Esophagus (tissue), 2 donors: Measurements from ENCODE around the gene TTC39C. TPM values are rescaled to one million over a fixed set of nuclear protein-coding genes. Genes with fewer than 3 reads are reported as not detected.
"Not testable (repeated sequence)": the region's sequence is repeated elsewhere in the genome, so short reads cannot be mapped to it uniquely, and the experiment has no call there.

Experiments used
- H3K27ac ChIP-seq, 2 donors: one replicate each; pipeline ENCODE4 v1.5.1; 2013; ENCODE audit warnings: low read depth in 2 of 2, mild to moderate bottlenecking in 2 of 2, inconsistent platforms in 1 of 2, low read length in 1 of 2, moderate library complexity in 1 of 2
- H3K27me3 ChIP-seq, 2 donors: one replicate each; pipeline ENCODE4 v1.6.1; 2013; ENCODE audit warnings: low read length in 2 of 2, control low read depth in 1 of 2, mild to moderate bottlenecking in 1 of 2; ENCODE audit not compliant: insufficient read depth in 2 of 2, control insufficient read depth in 1 of 2
- H3K36me3 ChIP-seq, 2 donors: one replicate each; pipeline ENCODE4 v1.6.1; 2013; ENCODE audit warnings: low read length in 1 of 2; ENCODE audit not compliant: control insufficient read depth in 2 of 2, insufficient read depth in 2 of 2
- H3K4me1 ChIP-seq, 2 donors: one replicate each; pipeline ENCODE4 v1.6.1; 2013; ENCODE audit warnings: low read length in 1 of 2; ENCODE audit not compliant: control insufficient read depth in 2 of 2, insufficient read depth in 2 of 2
- H3K4me3 ChIP-seq, 2 donors: one replicate each; pipeline ENCODE4 v1.5.1; 2013; ENCODE audit warnings: low read length in 2 of 2, mild to moderate bottlenecking in 2 of 2, low read depth in 1 of 2, moderate library complexity in 1 of 2
- H3K9me3 ChIP-seq, 2 donors: one replicate each; pipeline ENCODE4 v1.6.1; 2013; ENCODE audit warnings: mild to moderate bottlenecking in 2 of 2, low read depth in 1 of 2, low read length in 1 of 2, moderate library complexity in 1 of 2; ENCODE audit not compliant: control insufficient read depth in 2 of 2, insufficient read depth in 1 of 2
- WGBS, 2 donors: extraction: QIAGEN DNeasy Blood & Tissue Kit; methylation state at CpG; one replicate each; pipeline ENCODE4 v1.1.7; 2013; 5-methylcytosine and 5-hydroxymethylcytosine counted together
- polyA plus RNA-seq, 2 donors: library from polyadenylated mRNA; stranded (reverse); fragments of 200-250 nt; gene quantifications; one replicate each; pipeline ENCODE4 v1.2.3, GENCODE V29; 2013
- donor health status: healthy with polysubstance abuse.
- donor health status: Bipolar disorder and iron deficiency.

Gene TTC39C
- polyA plus RNA-seq, 2 donors, result 8.5 to 11.2 TPM

DNA sequence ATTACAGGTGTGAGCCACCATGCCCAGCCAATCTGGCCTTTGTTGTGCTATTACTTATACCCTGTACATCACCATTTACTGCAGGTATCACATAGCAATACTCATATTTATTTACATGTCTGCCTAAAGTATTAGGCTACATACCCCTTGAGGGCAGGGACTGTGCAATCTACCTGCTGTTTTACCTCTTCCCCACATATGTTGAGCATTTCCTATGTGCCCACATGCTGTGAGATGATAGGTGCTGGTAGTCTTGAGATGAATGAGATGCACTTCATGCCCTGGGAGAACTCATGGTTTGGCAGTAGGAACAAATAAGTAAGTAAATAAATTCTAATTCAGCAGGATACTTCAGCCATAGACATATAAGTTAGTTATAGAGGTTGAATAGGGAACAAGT is 59.2 kb downstream of the TTC39C start:
- Histone ChIP-seq H3K27ac (no peak overlapping the region), H3K36me3 (no peaks in the 10 kb centered on the region), H3K9me3 (no peaks in the 10 kb centered on the region), H3K4me3 (no peak overlapping the region), H3K4me1 (peaks cover 0 to 2% of the 10 kb centered on the region in 2 donors), H3K27me3 (no peaks in the 10 kb centered on the region)

DNA sequence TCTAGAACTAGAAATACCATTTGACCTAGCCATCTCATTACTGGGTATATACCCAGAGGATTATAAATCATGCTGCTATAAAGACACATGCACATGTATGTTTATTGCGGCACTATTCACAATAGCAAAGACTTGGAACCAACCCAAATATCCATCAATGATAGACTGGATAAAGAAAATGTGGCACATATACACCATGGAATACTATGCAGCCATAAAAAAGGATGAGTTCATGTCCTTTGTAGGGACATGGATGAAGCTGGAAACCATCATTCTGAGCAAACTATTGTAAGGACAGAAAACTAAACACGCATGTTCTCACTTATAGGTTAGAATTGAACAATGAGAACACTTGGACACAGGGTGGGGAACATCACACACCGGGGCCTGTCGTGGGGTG is 60.2 kb downstream of the TTC39C start:
- not testable (repeated sequence) for H3K36me3 ChIP-seq, H3K4me3 ChIP-seq, H3K4me1 ChIP-seq, H3K27ac ChIP-seq, H3K9me3 ChIP-seq, H3K27me3 ChIP-seq
- 99% methylated on average over 3 of the region's 4 CpGs for WGBS, 2 donors

DNA sequence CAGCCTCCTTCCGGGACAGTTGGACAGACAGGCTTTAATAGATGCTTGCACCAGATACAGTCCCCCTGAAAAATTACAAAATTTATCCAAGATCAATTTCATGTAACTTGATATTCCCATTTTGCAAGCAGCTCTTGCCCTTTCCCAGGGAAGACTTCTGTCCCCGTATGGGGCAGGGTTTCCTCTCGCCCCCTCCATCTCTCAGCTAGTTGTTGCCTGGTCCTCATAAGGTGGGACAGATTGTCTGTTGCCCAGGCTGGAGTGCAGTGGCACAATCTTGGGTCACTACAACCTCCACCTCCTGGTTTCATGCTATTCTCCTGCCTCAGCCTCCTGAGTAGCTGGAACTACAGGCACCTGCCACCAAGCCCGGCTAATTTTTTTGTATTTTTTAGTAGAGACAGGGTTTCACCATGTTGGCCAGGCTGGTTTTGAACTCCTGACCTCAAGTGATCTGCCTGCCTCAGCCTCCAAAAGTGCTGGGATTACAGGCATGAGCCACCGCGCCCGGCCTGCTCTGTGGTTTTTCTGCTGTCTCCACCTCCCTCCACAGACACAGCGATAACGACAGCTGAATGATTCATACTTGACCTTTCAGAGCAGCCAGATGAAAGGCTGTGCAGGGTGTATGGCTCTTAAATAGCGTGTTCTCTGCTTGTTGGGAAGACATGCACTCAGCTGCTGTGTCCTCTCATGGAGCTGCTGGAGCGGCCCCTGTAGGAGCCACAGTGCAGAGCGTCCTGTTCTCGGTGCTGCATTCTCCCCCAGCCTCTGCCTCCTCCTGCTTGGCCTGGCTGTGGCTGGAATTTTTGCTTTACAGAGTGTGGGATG is 61.4 kb downstream of the TTC39C start:
- no peaks in the 10 kb centered on the region for H3K9me3 ChIP-seq

DNA sequence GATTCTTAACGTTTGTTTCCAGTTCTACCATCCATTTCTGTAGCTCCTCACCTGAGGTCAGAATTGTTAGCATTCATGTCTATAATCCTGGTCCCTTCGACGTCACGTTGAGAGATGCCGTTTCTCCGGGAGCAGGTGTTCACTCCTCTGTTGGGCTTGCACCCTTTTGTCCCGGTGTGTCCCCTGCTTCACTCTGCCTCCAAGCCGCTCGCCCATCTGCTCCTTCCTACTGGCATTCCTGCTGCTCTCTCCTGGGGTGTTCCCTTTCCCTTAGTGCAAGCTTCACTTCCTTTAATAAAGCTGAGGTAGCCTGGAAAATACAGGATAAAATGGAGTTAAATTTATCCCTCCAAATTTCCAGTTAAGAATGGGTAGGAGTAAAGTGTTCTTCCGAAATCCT is 62.4 kb downstream of the TTC39C start:
- no peaks in the 10 kb centered on the region for H3K9me3 ChIP-seq
- H3K4me3 ChIP-seq, result no peak overlapping the region
- H3K4me1 ChIP-seq, result peaks cover 0 to 2% of the 10 kb centered on the region in 2 donors
- H3K27me3 ChIP-seq, result no peaks in the 10 kb centered on the region
- H3K36me3 ChIP-seq, result no peaks in the 10 kb centered on the region
- H3K27ac ChIP-seq, result no peak overlapping the region
- WGBS, 2 donors, result 91 to 92% methylated on average over 10 of the region's 10 CpGs

More for the DNA sequence above, 61.4 kb downstream of the TTC39C start:
- H3K27ac ChIP-seq, result peak overlapping the region in 1 of 2 donors; percentile 44
- peaks cover 0 to 2% of the 10 kb centered on the region in 2 donors for H3K4me1 ChIP-seq
- 58% methylated on average over 13 of the region's 13 CpGs for WGBS, 2 donors
- H3K27me3 ChIP-seq, result no peaks in the 10 kb centered on the region
- H3K4me3 ChIP-seq, result no peak overlapping the region
- H3K36me3 ChIP-seq, result no peaks in the 10 kb centered on the region

DNA sequence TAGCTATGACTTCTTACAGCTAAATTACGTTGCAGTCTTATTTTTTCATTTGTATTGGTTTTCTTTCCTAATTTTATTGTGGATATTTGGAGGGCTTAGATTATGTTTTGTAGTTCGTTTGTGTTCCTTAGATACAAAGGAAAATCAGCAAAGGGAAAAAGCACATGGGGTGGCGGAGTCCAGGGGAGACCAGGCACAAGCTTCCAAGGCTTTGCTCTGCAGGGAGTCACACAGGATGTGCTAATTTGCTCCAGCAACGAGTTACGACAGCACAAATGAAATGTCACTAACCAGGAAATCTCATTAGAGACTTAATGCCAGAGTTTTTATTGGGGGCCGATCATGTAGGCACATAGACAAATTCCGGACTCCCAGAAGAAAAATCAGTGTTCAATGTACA is 63.8 kb downstream of the TTC39C start:
- H3K27ac ChIP-seq, result no peak overlapping the region
- H3K27me3 ChIP-seq, result no peaks in the 10 kb centered on the region
- H3K4me3 ChIP-seq, result no peak overlapping the region
- H3K4me1 ChIP-seq, result peaks cover 0 to 2% of the 10 kb centered on the region in 2 donors
- no peaks in the 10 kb centered on the region for H3K9me3 ChIP-seq
- no peaks in the 10 kb centered on the region for H3K36me3 ChIP-seq
- WGBS, 2 donors, result 84 to 89% methylated on average over 7 of the region's 7 CpGs

DNA sequence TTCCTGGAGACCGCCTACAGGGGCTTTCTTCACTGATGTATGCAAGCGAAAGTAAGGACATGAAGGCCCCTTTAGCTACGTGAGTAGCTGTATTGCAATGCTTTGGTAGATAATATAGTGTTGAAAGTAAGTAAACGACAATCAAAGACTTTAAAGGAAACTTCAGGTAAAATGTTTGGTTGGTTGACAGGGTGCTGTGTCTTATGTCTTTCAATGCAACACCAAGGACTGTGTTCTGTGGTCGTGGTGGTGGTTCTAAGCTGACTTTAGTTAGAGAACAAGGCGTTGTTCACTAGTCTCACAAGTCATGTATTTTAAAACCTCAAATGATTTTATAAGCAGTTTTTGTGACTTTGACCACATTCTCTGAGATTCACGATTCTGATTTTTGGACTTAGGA is 66.3 kb downstream of the TTC39C start:
- no peak overlapping the region for H3K27ac ChIP-seq
- H3K4me1 ChIP-seq, result peaks cover 0 to under 1% of the 10 kb centered on the region in 2 donors
- H3K4me3 ChIP-seq, result no peak overlapping the region
- H3K9me3 ChIP-seq, result no peaks in the 10 kb centered on the region
- no peaks in the 10 kb centered on the region for H3K36me3 ChIP-seq
- H3K27me3 ChIP-seq, result no peaks in the 10 kb centered on the region
- WGBS, 2 donors, result 90% methylated on average over 7 of the region's 7 CpGs

DNA sequence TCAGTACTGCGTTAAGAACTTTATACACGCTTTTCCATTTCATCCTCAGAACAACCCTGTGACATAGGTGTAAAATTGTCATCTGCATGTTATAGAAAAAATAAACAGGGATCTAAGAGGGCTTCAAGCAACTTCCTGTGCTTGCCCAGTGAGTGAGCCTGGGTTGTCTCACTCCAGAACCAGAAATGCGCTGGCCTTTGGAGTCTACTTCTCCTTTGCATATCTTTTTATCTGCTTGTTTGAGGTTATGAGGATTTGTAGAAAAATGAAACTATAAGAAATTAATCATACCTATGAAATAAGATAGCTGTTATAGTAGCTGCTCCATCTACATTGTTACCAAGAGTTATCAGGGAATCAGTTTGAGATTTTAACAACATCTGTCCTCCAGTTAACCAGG is 69.0 kb downstream of the TTC39C start:
- H3K27ac ChIP-seq, result no peak overlapping the region
- H3K4me3 ChIP-seq, result no peak overlapping the region
- no peaks in the 10 kb centered on the region for H3K27me3 ChIP-seq
- no peaks in the 10 kb centered on the region for H3K36me3 ChIP-seq
- no peaks in the 10 kb centered on the region for H3K4me1 ChIP-seq
- 87 to 89% methylated on average over 3 of the region's 3 CpGs for WGBS, 2 donors
- H3K9me3 ChIP-seq, result no peaks in the 10 kb centered on the region

DNA sequence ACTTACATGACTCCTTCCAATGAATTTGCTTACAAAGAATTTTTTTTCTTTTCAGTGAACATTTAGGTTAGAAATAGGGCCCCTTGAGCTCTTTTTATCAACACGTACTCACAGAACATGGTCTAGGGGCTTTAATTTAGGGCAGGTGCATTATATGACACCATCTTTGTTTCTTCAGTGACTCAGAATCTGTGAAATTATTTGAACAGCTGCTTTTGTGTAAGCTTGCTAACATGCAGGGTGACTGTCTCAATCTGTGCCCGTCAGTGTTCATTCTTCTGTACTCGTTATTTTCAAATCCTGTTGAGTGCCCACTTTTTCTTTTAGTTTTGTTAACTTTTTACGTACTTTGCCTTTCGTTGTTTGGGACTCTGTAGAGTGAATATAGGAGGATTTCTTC is 71.5 kb downstream of the TTC39C start:
- H3K27ac ChIP-seq, result no peak overlapping the region
- H3K4me3 ChIP-seq, result no peak overlapping the region
- no peaks in the 10 kb centered on the region for H3K4me1 ChIP-seq

DNA sequence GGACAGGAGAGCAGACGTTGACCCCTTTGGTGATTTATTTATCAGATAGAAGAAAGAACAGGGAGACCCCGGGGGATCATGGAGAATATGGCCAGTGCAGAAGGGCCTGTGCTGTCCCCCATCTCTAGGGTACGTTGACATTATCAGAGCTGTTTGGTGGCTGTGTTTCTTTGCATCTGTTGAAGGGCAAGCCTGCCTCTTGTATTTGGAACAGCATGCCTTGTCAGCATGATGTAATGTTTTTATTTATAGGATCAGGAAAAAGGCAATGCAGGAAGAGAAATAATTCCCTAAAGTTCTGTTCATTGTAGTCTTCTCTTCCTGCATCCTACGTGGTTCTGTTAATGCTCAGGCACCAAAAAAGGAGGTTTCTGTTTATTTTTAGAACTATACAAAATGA is 74.5 kb downstream of the TTC39C start:
- no peak overlapping the region for H3K4me3 ChIP-seq
- no peaks in the 10 kb centered on the region for H3K36me3 ChIP-seq
- no peak overlapping the region for H3K27ac ChIP-seq
- H3K9me3 ChIP-seq, result no peaks in the 10 kb centered on the region
- H3K27me3 ChIP-seq, result no peaks in the 10 kb centered on the region
- WGBS, 2 donors, result 67 to 71% methylated on average over 4 of the region's 4 CpGs
- no peaks in the 10 kb centered on the region for H3K4me1 ChIP-seq

More for the DNA sequence above, 71.5 kb downstream of the TTC39C start:
- H3K27me3 ChIP-seq, result no peaks in the 10 kb centered on the region
- WGBS, 2 donors, result 74 to 75% methylated on average over 5 of the region's 5 CpGs
- H3K9me3 ChIP-seq, result no peaks in the 10 kb centered on the region
- no peaks in the 10 kb centered on the region for H3K36me3 ChIP-seq
